Astrocyte (in vitro differentiated cells and primary cell): ENCODE measurements around the gene KRTAP10-1. TPM values are rescaled to one million over a fixed set of nuclear protein-coding genes. Genes with fewer than 3 reads are reported as not detected.

Experiments used
- DNase-seq: peaks from one replicate; pipeline ENCODE4 v3.0.0-alpha.2; 2010; ENCODE audit warnings: low read depth
- FAIRE-seq: peaks from 2 replicates; lab custom pipeline; 2011; peaks lifted over from hg19 to GRCh38; lab: Jason Lieb, UNC
- H2AFZ ChIP-seq: 2 replicates; pipeline ENCODE4 v1.6.0; 2012; ENCODE audit warnings: low read depth, low read length, inconsistent platforms
- H3K27ac ChIP-seq: 2 replicates; pipeline ENCODE4 v1.5.1; 2011; ENCODE audit warnings: low read depth, low read length, inconsistent platforms
- H3K27me3 ChIP-seq: 2 replicates; pipeline ENCODE4 v1.6.0; 2011; ENCODE audit warnings: low read length, inconsistent platforms; ENCODE audit not compliant: insufficient read depth
- H3K36me3 ChIP-seq: 2 replicates; pipeline ENCODE4 v1.5.1; 2011; ENCODE audit warnings: low read length, inconsistent platforms; ENCODE audit not compliant: insufficient read depth
- H3K4me1 ChIP-seq: 2 replicates; pipeline ENCODE4 v1.5.1; 2011; ENCODE audit warnings: low read length, inconsistent platforms; ENCODE audit not compliant: insufficient read depth
- H3K4me2 ChIP-seq: 2 replicates; pipeline ENCODE4 v1.6.0; 2012; ENCODE audit warnings: low read length, inconsistent platforms
- H3K4me3 ChIP-seq: 2 replicates; pipeline ENCODE4 v1.5.1; 2011; ENCODE audit warnings: low read depth, mild to moderate bottlenecking, low read length, inconsistent platforms; ENCODE audit not compliant: insufficient read depth
- H3K79me2 ChIP-seq: 2 replicates; pipeline ENCODE4 v1.6.0; 2012; ENCODE audit warnings: mild to moderate bottlenecking, low read length, inconsistent platforms; ENCODE audit not compliant: insufficient read depth
- H3K9ac ChIP-seq: 2 replicates; pipeline ENCODE4 v1.6.0; 2012; ENCODE audit warnings: mild to moderate bottlenecking, low read length, inconsistent platforms
- H3K9me3 ChIP-seq: 2 replicates; pipeline ENCODE4 v1.5.1; 2012; ENCODE audit warnings: low read depth, mild to moderate bottlenecking, low read length, inconsistent platforms; ENCODE audit not compliant: insufficient read depth
- H4K20me1 ChIP-seq: 2 replicates; pipeline ENCODE4 v1.6.0; 2012; ENCODE audit warnings: low read length, inconsistent platforms; ENCODE audit not compliant: insufficient read depth
- H3K27ac Mint-ChIP-seq: one replicate; pipeline ENCODE4 v1.8.0; 2021; ENCODE audit warnings: mild to moderate bottlenecking, mixed read lengths; ENCODE audit not compliant: unreplicated experiment
- H3K27me3 Mint-ChIP-seq: one replicate; pipeline ENCODE4 v1.8.0; 2021; ENCODE audit warnings: low read depth, mixed read lengths; ENCODE audit not compliant: unreplicated experiment
- H3K36me3 Mint-ChIP-seq: one replicate; pipeline ENCODE4 v1.8.0; 2021; ENCODE audit warnings: low read depth, mixed read lengths; ENCODE audit not compliant: unreplicated experiment
- H3K4me1 Mint-ChIP-seq: one replicate; pipeline ENCODE4 v1.8.0; 2021; ENCODE audit warnings: low read depth, mixed read lengths; ENCODE audit not compliant: unreplicated experiment
- H3K4me3 Mint-ChIP-seq: one replicate; pipeline ENCODE4 v1.8.0; 2021; ENCODE audit warnings: mild to moderate bottlenecking, moderate library complexity, mixed read lengths; ENCODE audit not compliant: unreplicated experiment
- H3K9me3 Mint-ChIP-seq: one replicate; pipeline ENCODE4 v1.8.0; 2021; ENCODE audit warnings: mild to moderate bottlenecking, mixed read lengths; ENCODE audit not compliant: unreplicated experiment
- CTCF ChIP-seq: IDR thresholded peaks from 2 replicates; pipeline ENCODE4 v1.5.1; 2011; ENCODE audit warnings: low read depth, mild to moderate bottlenecking, inconsistent platforms, low read length, moderate library complexity; ENCODE audit not compliant: insufficient read depth
- EZH2 ChIP-seq: IDR thresholded peaks from 2 replicates; pipeline ENCODE4 v1.6.1; 2012; ENCODE audit warnings: mild to moderate bottlenecking, low read length, inconsistent platforms; ENCODE audit not compliant: insufficient read depth
- total RNA-seq: library from RNA; stranded (reverse); gene quantifications from 2 replicates; pipeline ENCODE4 v1.2.1, GENCODE V29; 2021

Gene KRTAP10-1
- total RNA-seq, 1 donor from 2014 or later, result not detected

- peaks cover 17% of the 10 kb centered on the region for H3K9me3 Mint-ChIP-seq
- no peak overlapping the region for H3K4me3 ChIP-seq
- H3K36me3 Mint-ChIP-seq, result peaks cover 6% of the 10 kb centered on the region
- no peak overlapping the region for H3K27ac Mint-ChIP-seq
- DNase-seq, result no peak
- no peaks in the 10 kb centered on the region for H4K20me1 ChIP-seq
- FAIRE-seq, result no peak
- H2AFZ ChIP-seq, result no peak overlapping the region
- peaks cover 3% of the 10 kb centered on the region for H3K4me1 Mint-ChIP-seq
- H3K27me3 Mint-ChIP-seq, result peaks cover 10% of the 10 kb centered on the region
- no peaks in the 10 kb centered on the region for H3K79me2 ChIP-seq
- no peaks in the 10 kb centered on the region for H3K27me3 ChIP-seq
- H3K4me3 Mint-ChIP-seq, result no peak overlapping the region
- H3K9me3 ChIP-seq, result peaks cover 11% of the 10 kb centered on the region
- H3K4me2 ChIP-seq, result no peak overlapping the region
- TF ChIP-seq EZH2, result no peak
- no peak for TF ChIP-seq CTCF
- H3K4me1 ChIP-seq, result no peaks in the 10 kb centered on the region
- H3K27ac ChIP-seq, result no peak overlapping the region
- no peak overlapping the region for H3K9ac ChIP-seq
- no peaks in the 10 kb centered on the region for H3K36me3 ChIP-seq
Observed at GRCh38 chr21:44568261-44568660, 28.3 kb upstream of the KRTAP10-1 start.

- H3K27me3 Mint-ChIP-seq, result peaks cover 10% of the 10 kb centered on the region
- Histone ChIP-seq H3K79me2 (no peaks in the 10 kb centered on the region), H3K9ac (no peak overlapping the region), H4K20me1 (no peaks in the 10 kb centered on the region), H3K36me3 (no peaks in the 10 kb centered on the region), H3K9me3 (peaks cover 11% of the 10 kb centered on the region), H2AFZ (no peak overlapping the region), H3K4me2 (no peak overlapping the region), H3K4me3 (no peak overlapping the region), H3K27ac (no peak overlapping the region), H3K27me3 (no peaks in the 10 kb centered on the region), H3K4me1 (no peaks in the 10 kb centered on the region)
- H3K27ac Mint-ChIP-seq, result no peak overlapping the region
- no peak overlapping the region for H3K4me3 Mint-ChIP-seq
- H3K4me1 Mint-ChIP-seq, result no peaks in the 10 kb centered on the region
- DNase-seq (no peak), FAIRE-seq (no peak)
- H3K36me3 Mint-ChIP-seq, result peaks cover 4% of the 10 kb centered on the region
- TF ChIP-seq EZH2, result no peak
- no peak for TF ChIP-seq CTCF
- peaks cover 17% of the 10 kb centered on the region for H3K9me3 Mint-ChIP-seq
Observed at GRCh38 chr21:44567481-44568171, 27.6 kb upstream of the KRTAP10-1 start.

GRCh38 chr21:44566403-44566802, 26.4 kb upstream of the KRTAP10-1 start:
- Histone ChIP-seq H3K79me2 (no peaks in the 10 kb centered on the region), H3K4me3 (no peak overlapping the region), H3K27me3 (no peaks in the 10 kb centered on the region), H3K36me3 (no peaks in the 10 kb centered on the region), H3K27ac (no peak overlapping the region), H3K9me3 (peaks cover 5% of the 10 kb centered on the region), H4K20me1 (no peaks in the 10 kb centered on the region), H3K4me2 (no peak overlapping the region), H3K4me1 (no peaks in the 10 kb centered on the region), H2AFZ (no peak overlapping the region), H3K9ac (no peak overlapping the region)
- Mint-ChIP-seq H3K4me1 (no peaks in the 10 kb centered on the region), H3K27me3 (peaks cover 10% of the 10 kb centered on the region), H3K9me3 (peaks cover 15% of the 10 kb centered on the region), H3K27ac (no peak overlapping the region), H3K36me3 (peaks cover 2% of the 10 kb centered on the region), H3K4me3 (no peak overlapping the region)
- DNase-seq (no peak), FAIRE-seq (no peak)
- TF ChIP-seq CTCF (no peak), EZH2 (no peak)
